GM23338 (cell line): Measurements from ENCODE around the gene ST8SIA4. TPM values are rescaled to one million over a fixed set of nuclear protein-coding genes. Genes with fewer than 3 reads are reported as not detected.

ENCODE experiments used
- CREB1 ChIP-seq: fragments of 250-450 bp; sonication (Bioruptor Pico); IDR thresholded peaks from 2 replicates; pipeline ENCODE4 v1.5.0; 2020; ENCODE audit warnings: low read depth, mild to moderate bottlenecking, moderate library complexity
- EZH2phosphoT487 ChIP-seq: fragments of 200-600 bp; sonication (generic); IDR thresholded peaks from one replicate; pipeline ENCODE4 v1.8.1; 2018; ENCODE audit warnings: antibody characterized with exemption; ENCODE audit not compliant: unreplicated experiment
- NANOG ChIP-seq: IDR thresholded peaks from 2 replicates; pipeline ENCODE4 v1.6.1; 2016; ENCODE audit warnings: antibody characterized with exemption, borderline replicate concordance
- ZNF114 ChIP-seq: fragments of 250-450 bp; sonication (Bioruptor Pico); IDR thresholded peaks from 2 replicates; pipeline ENCODE4 v1.5.0; 2020; ENCODE audit warnings: mild to moderate bottlenecking, moderate library complexity
- polyA plus RNA-seq: library from polyadenylated mRNA; unstranded; fragments of >200 nt; fragmentation: Nextera tagmentation; extraction: Ambion mirVana; gene quantifications from 2 replicates; pipeline ENCODE4 v1.2.1, GENCODE V29; 2016
- total RNA-seq: library from RNA; depleted of rRNA; stranded (reverse); fragments of >200 nt; shearing (Covaris generic); gene quantifications from 2 replicates; pipeline ENCODE4 v1.2.3, GENCODE V29; 2014
- TF ChIP-seq, protein P1 (sequence below): fragments of 250-450 bp; sonication (Bioruptor Pico); IDR thresholded peaks from 2 replicates; pipeline ENCODE4 v1.5.0; 2020; ENCODE audit warnings: mild to moderate bottlenecking, moderate library complexity
- TF ChIP-seq, protein P2 (sequence below), 2 experiments: fragments of 200-600 bp in 1 of 2; sonication (generic) in 1 of 2; conservative IDR thresholded peaks; 2 replicates each; pipeline versions ENCODE4 v1.5.1 to v1.6.1; 2016 to 2017; ENCODE audit warnings: antibody characterized with exemption in 2 of 2, low read depth in 2 of 2, mild to moderate bottlenecking in 2 of 2, moderate library complexity in 1 of 2
- TF ChIP-seq, protein P3 (sequence below): IDR thresholded peaks from one replicate; pipeline ENCODE4 v1.6.1; 2018; ENCODE audit warnings: antibody characterized with exemption; ENCODE audit not compliant: unreplicated experiment

ST8SIA4 gene
- total and polyA plus RNA-seq, 2 experiments from 2014 or later, result 0.11 to 0.28 TPM

DNA sequence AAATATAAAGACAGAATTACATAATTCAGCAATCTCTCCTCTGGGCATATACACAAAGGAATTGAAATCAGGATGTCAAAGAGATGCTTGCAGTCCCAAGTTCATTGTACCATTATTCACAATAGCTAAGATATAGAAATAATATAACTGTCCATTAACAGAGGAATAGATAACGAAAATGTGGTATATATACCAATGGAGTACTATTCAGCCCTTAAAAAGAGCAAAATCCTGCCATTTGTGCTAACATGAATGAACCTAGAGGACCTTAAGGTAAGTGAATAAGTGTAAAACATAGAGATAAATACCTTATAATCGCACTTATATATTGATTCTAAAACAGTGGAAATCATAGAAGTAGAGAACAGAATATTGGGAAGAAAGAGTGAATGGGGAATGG is 7.0 kb downstream of the ST8SIA4 start (continued):
- TF ChIP-seq, protein P1, sequence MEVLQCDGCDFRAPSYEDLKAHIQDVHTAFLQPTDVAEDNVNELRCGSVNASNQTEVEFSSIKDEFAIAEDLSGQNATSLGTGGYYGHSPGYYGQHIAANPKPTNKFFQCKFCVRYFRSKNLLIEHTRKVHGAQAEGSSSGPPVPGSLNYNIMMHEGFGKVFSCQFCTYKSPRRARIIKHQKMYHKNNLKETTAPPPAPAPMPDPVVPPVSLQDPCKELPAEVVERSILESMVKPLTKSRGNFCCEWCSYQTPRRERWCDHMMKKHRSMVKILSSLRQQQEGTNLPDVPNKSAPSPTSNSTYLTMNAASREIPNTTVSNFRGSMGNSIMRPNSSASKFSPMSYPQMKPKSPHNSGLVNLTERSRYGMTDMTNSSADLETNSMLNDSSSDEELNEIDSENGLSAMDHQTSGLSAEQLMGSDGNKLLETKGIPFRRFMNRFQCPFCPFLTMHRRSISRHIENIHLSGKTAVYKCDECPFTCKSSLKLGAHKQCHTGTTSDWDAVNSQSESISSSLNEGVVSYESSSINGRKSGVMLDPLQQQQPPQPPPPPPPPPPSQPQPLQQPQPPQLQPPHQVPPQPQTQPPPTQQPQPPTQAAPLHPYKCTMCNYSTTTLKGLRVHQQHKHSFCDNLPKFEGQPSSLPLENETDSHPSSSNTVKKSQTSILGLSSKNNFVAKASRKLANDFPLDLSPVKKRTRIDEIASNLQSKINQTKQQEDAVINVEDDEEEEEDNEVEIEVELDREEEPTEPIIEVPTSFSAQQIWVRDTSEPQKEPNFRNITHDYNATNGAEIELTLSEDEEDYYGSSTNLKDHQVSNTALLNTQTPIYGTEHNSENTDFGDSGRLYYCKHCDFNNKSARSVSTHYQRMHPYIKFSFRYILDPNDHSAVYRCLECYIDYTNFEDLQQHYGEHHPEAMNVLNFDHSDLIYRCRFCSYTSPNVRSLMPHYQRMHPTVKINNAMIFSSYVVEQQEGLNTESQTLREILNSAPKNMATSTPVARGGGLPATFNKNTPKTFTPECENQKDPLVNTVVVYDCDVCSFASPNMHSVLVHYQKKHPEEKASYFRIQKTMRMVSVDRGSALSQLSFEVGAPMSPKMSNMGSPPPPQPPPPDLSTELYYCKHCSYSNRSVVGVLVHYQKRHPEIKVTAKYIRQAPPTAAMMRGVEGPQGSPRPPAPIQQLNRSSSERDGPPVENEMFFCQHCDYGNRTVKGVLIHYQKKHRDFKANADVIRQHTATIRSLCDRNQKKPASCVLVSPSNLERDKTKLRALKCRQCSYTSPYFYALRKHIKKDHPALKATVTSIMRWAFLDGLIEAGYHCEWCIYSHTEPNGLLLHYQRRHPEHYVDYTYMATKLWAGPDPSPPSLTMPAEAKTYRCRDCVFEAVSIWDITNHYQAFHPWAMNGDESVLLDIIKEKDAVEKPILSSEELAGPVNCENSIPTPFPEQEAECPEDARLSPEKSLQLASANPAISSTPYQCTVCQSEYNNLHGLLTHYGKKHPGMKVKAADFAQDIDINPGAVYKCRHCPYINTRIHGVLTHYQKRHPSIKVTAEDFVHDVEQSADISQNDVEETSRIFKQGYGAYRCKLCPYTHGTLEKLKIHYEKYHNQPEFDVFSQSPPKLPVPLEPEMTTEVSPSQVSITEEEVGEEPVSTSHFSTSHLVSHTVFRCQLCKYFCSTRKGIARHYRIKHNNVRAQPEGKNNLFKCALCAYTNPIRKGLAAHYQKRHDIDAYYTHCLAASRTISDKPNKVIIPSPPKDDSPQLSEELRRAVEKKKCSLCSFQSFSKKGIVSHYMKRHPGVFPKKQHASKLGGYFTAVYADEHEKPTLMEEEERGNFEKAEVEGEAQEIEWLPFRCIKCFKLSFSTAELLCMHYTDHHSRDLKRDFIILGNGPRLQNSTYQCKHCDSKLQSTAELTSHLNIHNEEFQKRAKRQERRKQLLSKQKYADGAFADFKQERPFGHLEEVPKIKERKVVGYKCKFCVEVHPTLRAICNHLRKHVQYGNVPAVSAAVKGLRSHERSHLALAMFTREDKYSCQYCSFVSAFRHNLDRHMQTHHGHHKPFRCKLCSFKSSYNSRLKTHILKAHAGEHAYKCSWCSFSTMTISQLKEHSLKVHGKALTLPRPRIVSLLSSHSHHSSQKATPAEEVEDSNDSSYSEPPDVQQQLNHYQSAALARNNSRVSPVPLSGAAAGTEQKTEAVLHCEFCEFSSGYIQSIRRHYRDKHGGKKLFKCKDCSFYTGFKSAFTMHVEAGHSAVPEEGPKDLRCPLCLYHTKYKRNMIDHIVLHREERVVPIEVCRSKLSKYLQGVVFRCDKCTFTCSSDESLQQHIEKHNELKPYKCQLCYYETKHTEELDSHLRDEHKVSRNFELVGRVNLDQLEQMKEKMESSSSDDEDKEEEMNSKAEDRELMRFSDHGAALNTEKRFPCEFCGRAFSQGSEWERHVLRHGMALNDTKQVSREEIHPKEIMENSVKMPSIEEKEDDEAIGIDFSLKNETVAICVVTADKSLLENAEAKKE, result no peak
- no peak for TF ChIP-seq CREB1
- no peak for TF ChIP-seq EZH2phosphoT487
- TF ChIP-seq, protein P2, sequence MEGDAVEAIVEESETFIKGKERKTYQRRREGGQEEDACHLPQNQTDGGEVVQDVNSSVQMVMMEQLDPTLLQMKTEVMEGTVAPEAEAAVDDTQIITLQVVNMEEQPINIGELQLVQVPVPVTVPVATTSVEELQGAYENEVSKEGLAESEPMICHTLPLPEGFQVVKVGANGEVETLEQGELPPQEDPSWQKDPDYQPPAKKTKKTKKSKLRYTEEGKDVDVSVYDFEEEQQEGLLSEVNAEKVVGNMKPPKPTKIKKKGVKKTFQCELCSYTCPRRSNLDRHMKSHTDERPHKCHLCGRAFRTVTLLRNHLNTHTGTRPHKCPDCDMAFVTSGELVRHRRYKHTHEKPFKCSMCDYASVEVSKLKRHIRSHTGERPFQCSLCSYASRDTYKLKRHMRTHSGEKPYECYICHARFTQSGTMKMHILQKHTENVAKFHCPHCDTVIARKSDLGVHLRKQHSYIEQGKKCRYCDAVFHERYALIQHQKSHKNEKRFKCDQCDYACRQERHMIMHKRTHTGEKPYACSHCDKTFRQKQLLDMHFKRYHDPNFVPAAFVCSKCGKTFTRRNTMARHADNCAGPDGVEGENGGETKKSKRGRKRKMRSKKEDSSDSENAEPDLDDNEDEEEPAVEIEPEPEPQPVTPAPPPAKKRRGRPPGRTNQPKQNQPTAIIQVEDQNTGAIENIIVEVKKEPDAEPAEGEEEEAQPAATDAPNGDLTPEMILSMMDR (conservative IDR thresholded peaks at IDR 0.05; ENCODE audit: low read depth in 2 of 2), result no peak
- no peak for TF ChIP-seq NANOG
- TF ChIP-seq, protein P3, sequence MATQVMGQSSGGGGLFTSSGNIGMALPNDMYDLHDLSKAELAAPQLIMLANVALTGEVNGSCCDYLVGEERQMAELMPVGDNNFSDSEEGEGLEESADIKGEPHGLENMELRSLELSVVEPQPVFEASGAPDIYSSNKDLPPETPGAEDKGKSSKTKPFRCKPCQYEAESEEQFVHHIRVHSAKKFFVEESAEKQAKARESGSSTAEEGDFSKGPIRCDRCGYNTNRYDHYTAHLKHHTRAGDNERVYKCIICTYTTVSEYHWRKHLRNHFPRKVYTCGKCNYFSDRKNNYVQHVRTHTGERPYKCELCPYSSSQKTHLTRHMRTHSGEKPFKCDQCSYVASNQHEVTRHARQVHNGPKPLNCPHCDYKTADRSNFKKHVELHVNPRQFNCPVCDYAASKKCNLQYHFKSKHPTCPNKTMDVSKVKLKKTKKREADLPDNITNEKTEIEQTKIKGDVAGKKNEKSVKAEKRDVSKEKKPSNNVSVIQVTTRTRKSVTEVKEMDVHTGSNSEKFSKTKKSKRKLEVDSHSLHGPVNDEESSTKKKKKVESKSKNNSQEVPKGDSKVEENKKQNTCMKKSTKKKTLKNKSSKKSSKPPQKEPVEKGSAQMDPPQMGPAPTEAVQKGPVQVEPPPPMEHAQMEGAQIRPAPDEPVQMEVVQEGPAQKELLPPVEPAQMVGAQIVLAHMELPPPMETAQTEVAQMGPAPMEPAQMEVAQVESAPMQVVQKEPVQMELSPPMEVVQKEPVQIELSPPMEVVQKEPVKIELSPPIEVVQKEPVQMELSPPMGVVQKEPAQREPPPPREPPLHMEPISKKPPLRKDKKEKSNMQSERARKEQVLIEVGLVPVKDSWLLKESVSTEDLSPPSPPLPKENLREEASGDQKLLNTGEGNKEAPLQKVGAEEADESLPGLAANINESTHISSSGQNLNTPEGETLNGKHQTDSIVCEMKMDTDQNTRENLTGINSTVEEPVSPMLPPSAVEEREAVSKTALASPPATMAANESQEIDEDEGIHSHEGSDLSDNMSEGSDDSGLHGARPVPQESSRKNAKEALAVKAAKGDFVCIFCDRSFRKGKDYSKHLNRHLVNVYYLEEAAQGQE, result no peak
- no peak for TF ChIP-seq ZNF114 (CRISPR knock-in tag)
